NCI-H526 treated with DMSO at 0.1 percent for 48 hours (cell line): ENCODE data around the gene CYP4F22.

Source experiments
- DNase-seq: peaks from one replicate; lab custom pipeline; 2025; lab: John Stamatoyannopoulos, UW

Gene CYP4F22

DNA sequence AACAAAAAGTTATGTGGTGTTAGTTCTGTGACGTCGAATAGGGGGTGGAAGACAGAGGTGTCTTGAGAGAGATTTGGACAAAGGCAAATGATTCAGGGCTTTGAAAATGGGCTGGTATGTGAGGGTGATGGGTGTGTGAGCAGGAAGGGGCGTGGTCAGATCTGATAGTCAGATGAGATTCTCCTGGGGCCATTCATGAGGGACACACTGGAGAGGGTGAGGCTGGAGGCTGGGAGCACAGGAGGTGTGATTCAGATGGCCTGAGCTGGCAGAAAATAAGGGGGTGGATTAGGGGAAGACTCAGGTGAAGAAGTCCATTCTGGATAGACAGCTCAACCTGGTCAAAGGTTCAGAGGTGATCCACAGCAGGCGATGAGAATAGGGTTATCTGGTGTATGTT, 28.0 kb downstream of the CYP4F22 start:
- DNase-seq, result no peak

DNA sequence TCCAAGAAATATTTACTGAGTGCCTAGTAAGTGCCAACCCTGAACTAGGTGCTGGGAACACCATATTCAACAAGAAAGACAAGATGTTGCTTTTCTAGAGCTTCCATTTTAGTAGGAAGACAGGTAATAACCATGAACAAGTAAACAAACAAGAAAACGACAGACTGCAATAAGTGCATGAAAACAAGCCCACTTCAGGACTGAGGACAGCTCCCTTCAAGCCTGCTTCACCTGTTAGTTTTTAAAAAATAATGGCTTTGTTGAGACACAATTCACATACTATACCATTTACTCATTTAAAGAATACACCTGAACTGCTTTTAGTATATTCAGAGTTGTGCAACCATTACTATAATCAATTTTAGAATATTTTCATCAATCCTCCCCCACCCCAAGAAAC, 30.4 kb downstream of the CYP4F22 start:
- DNase-seq, result no peak

DNA sequence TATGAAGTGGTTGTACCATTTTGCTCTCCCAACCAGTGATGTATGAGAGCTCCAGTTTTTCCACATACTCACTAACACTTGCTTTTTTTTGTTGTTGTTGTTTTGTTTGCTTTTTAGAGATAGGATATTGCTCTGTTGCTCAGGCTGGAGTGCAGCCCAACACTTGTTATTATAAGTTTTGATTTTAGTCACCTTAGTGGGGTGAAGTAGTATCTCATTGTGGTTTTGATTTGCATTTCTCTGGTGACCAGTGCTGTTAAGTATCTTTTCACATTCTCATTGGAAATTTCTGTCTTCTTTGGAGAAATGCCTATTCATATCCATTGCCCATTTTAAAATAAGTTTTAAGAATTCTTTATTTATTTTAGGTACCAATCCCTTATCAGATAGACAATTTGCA, 31.3 kb downstream of the CYP4F22 start:
- DNase-seq, result no peak

DNA sequence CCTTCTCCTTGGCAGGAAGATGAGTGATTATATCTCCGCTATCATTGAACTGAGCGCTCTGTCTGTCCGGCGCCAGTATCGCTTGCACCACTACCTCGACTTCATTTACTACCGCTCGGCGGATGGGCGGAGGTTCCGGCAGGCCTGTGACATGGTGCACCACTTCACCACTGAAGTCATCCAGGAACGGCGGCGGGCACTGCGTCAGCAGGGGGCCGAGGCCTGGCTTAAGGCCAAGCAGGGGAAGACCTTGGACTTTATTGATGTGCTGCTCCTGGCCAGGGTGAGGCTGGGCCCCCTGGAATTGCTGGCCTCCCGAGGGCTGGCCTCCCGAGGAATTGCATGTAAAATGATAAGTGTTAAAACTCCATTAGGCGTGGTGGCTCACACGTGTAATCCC, 32.1 kb downstream of the CYP4F22 start:
- DNase-seq, result no peak

DNA sequence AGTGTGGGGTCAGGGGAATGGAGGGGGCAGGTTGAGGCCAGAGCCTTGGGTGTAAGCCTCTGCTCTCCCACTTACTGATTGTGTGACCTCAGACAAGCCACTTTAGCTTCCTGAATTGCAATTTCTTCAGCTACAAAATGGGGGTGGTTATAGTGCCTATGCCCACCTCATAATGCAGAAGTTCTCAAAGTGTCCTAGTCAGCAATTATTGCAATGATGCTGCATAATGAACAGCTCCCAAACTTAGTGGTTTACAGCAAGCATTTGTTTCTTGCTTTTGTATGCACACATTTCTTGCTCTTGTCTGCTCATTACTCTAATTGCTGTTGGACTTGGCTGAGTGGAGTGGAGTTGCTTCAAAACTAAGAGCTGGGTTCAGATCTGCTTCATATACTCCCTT, 36.0 kb downstream of the CYP4F22 start:
- DNase-seq, result no peak

DNA sequence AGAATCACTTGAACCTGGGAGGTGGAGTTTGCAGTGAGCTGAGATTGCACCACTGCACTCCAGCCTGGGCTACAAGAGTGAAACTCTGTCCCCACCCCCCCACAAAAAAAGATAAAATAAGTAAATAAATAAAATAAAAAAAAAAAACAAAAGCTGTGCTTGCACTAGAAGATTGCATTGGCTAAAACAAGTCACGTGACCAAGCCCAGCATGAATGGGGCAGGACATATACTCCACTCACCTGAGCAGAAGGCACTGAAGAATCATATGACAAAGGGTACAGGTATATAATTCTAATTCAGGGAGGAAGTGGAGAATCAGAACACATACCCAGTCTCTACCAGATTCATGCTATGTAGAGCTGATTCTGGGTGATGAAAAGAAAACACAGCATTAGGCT, 36.6 kb downstream of the CYP4F22 start:
- DNase-seq, result no peak

DNA sequence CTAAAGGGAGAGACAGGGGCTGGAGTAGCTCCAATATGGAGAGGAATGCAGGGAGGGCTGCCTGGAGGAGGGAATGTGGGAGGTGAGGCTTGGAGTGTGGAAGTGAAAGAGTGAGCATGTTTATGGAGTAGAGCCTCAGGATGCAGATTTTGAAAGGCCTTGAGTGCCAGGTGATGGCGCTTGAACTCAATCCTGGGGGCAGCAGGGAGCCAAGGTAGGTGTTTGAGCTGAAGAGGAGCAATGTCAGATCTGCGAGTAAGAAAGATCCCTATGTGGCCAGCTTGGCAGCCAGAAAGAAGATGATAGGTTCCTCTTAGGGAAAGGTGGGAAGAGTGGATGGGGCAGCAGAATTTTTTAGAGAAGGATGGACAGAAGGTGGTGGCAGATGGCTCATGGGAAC, 40.3 kb downstream of the CYP4F22 start:
- DNase-seq, result no peak

DNA sequence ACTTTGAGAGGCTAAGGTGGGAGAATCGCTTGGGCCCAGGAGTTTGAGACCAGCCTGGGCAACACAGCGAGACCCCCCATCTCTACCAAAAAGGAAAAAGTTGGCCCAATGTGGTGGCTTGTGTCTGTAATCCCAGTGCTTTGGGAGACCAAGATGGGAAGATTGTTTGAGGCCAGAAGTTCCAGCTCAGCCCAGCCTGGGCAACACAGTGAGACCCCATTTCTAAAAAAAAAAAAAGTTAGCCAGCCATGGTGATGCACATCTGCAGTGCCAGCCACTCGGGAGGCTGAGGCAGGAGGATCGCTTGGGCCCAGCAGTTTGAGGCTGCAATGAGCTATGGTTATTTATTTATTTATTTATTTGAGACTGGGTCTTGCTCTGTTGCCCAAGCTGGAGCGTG, 41.3 kb downstream of the CYP4F22 start:
- DNase-seq, result no peak

DNA sequence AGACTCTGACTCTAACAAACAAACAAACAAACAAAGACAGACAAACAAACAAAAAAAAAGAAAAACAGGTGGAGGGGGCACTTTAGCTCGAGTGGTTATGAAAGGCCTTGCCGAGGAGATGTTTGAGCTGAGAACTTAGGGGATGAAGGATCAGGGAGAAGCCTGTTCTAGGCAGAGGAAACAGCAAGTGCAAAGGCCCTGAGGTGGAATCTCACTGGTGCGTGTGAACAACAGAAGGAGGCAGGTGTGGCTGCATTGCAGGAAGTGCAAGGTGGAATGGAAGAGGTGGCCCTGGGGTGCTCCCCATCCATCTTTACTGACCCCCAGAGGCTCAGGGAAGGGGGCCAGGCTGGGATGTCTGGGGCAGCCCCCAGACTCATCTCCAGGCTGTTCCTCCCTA, 41.9 kb downstream of the CYP4F22 start:
- no peak for DNase-seq

DNA sequence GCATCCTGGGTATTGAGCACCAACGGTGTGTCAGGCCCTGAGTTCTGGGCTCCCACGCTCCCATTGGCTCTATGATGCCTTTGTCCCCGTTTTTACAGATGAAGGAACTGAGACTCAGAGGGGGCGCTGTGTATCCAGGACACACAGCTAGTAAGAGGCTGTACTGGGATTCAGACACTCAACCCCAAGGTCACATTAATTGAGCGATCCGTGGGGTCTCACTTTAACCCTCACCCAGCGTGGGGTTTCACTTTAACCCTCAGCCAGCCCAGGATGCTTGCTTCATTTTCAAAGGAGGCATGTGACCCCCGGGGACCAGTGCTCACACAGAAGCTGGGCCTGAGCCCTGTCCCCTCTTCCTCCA, 42.6 kb downstream of the CYP4F22 start:
- DNase-seq, result no peak

DNA sequence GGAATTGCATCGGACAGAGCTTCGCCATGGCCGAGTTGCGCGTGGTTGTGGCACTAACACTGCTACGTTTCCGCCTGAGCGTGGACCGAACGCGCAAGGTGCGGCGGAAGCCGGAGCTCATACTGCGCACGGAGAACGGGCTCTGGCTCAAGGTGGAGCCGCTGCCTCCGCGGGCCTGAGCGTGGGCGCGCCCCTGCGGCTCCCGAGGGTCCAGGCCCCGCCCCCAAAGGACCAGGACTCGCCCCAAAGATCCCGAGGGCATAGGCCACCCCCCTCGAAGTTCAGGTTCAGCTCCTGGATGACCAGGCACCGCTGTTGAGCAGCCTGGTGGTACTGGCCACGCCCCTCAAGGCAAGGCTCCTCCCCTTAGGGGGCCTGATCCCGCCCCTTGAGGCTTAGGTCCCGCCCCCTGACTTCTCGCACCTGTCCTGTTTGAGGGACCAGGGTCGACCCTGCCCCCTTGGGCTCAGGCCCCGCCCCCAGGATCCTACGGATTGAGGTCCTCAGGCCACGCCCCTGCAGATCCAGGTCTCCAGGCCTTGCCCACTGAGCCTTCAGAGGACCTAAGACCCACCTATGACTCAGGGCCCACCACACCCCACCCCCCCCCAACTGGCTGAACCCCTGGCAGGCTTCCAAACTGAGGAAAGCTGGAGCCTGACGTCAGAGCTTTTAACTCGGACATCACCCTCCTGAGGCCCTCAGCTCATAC, 43.1 kb downstream of the CYP4F22 start:
- no peak for DNase-seq

DNA sequence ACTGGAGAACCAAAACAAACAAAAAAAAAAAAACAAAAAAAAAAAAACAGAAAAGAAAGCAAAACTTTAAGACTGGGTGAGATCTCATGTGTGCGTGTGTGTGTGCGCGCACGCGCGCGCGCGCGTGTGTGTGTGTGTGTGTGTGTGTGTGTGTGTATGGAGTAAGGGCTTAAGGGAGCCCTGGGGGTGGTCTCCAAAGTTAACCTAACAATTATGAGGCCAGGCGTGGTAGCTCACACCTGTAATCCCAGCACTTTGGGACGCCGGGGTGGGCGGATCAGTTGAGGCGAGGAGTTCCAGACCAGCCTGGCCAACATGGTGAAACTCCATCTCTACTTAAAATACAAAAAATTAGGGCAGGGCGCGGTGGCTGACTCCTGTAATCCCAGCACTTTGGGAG, 46.7 kb downstream of the CYP4F22 start:
- no peak for DNase-seq

DNA sequence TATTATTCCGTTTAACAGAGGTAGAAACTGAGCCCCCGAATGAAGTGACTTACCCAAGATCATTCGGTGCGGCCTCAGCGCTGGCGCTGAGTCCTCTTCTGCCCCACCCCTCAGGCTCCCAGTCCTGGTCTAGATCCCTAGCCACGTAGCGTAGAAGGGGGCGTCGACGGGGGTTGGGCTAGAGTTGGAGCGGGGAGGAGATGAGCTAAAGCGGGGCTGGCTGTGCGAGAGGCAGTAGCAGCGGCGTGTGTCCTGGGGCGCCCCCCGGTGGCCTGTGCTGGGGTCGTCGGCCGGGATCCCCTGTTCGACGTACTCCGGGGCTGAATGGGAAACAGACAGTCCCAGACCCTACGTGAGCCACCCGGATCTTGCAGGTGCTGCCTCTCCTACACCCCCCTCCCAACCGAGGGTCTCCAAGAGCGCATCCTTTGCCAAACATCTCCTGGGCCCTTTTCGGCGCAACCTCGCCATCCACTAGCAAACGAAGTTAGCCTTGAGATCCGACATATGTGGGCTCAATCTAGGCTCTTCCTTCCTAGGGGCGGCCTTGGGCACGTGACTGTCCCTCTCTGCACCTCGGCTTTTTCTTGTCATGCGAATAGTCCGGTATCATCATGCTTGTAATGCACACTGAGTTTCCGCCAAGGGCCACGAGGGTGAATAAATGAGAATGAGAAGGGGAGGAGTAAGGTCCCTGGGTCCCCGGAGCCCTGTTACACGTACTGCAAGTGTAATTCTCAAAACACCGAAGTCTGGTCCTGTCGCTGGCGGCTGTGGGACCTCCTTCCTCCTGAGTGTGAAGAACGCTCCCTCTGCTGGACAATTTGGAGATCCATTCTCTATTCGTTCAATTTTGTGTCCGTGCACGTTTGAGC, 47.7 kb downstream of the CYP4F22 start:
- DNase-seq, result peak; percentile 82

DNA sequence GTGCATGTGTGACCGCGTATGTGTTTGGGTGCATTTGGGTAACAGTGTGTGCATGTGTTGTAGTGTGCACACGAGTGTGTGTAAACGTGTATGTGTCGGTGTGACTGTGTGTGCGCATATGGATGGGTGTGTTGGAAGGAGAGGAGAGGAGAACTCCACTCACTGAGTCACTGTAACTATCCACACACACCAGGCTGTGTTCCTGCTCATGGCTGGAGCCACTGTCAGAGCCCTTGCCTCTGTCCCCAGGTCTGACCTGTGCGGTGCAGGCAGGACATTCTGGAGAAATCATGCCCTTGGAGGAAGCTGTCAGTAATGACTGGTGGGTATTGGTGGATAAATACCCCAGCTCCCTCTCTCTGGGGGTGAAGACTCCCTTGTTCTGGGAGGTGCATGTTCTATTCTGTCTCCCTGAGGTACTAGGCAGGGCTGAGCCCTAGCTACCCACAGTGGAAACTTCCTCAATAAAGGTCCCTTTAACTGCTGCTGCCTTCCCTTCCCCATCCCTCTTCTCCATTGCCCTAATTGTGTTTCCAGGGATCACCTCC, 48.4 kb downstream of the CYP4F22 start:
- no peak for DNase-seq

DNA sequence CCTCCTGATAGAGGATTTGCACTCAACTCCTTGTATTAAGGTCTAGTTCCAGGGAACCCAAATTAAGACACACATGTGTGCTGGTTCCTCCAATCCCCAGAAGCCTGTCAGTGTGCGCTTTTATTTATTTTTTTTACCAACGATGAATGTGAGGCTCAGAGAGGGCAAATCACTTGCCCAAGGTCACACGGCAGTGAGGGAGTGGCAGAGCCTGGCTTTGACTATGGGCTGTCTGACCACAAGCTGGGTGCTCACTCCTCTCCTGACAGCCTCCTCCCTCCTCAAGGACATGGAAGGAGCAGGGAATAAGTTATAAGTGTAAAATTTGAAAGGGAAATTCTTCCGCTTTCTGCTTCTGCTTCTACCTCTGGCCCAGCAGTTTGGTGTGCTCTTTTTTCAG, 48.9 kb downstream of the CYP4F22 start:
- DNase-seq, result no peak

DNA sequence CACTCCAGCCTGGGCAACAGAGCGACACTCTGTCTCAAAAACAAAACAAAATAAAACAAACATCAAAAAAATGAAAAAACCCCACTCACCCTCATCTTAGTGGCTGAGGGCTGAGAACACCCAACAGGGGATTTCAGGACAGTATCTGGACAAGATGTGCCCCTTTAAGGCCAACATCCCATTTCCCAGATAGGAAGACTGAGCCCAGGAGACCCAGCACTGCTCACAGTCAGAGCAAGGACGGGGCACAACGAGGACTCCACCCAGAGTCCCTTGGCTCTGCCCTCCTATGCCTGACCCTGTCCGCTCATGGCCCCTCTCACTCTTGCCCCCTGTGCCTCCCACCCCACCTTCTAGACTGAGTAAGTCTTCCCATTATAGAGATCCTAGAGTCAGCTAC, 53.8 kb downstream of the CYP4F22 start:
- no peak for DNase-seq

DNA sequence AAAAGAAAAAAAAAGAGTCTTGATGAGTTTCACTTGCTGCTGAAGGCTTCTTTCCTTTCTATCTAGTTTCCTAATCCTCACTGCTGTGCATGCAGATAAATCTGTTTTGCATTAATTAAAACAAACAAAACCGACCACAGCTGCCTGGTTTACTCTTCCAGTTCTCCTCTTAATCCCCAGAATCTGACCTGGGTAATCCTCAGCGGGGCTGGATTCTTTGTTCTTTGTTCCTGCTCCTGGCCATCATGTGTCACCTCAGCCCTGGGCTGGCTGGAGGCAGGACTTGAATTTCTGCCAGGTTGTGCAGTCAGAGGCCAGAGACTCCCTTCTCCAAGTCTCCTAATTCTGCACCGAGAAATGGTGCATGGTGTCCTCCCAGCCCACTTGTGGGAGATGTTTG, 54.5 kb downstream of the CYP4F22 start:
- no peak for DNase-seq

DNA sequence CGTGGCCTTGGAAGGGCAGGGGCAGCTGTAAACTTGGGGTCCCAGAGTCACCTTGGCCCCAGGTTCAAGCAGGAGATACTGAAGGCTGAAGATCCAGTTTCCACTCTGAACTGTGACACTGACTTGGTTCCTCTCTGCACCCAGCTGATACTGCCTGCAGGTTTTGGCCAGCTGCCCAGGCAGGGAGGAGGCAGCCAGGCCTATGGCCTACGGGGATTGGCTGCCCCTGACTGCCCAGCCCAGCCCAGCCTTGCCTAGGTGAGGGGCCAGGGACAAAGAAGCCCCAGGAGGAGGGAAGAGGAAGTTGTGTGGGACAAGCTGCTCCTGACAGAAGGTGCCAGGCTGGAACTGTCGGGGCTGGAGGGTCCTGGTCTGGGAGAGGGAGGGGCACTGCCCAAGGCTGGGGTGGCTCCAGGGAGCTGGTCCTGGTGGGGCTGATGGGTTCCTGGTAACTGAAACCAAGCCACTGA, 55.0 kb downstream of the CYP4F22 start:
- no peak for DNase-seq

DNA sequence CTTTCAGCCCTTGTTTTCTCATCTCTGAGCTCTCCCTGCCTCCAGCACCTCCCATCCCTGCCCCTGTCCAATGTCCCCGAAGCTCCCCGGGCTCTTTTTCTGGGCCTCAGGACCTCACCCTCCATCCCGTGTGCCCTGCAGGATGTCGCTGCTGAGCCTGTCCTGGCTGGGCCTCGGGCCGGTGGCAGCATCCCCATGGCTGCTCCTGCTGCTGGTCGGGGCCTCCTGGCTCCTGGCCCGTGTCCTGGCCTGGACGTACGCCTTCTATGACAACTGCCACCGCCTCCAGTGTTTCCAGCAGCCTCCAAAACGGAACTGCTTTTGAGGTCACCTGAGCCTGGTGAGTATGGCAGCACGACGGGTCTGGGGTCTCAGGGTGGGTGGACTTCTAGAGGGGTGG, 55.6 kb downstream of the CYP4F22 start:
- DNase-seq, result no peak

DNA sequence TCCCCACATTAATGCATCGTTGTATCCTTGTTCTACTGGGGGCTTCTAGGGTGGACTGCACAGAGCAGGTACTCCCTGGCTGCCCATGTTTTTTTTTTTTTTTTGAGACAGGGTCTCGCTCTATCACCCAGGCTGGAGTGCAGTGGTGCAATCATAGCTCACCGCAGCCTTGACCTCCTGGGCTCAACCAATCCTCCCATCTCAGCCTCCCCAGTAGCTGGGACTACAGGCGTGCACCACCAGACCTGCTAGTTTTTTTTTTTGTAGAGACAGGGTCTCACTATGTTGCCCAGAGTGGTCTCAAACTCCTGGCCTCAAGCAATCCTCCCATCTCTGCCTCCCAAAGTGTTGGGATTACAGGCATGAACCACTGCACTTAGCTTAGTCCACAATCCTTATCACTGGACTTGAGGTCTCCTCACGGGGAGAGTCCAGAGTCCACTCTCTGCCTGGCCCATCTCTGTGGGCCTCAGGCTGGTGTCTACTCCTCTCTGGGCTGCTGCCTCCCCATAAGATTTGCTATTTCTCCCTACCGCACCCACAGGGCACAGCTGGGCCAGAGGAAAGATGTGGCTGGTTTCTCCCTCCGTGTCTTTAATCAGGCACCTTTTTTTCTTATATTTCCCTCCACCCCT, 56.3 kb downstream of the CYP4F22 start:
- DNase-seq, result no peak

DNA sequence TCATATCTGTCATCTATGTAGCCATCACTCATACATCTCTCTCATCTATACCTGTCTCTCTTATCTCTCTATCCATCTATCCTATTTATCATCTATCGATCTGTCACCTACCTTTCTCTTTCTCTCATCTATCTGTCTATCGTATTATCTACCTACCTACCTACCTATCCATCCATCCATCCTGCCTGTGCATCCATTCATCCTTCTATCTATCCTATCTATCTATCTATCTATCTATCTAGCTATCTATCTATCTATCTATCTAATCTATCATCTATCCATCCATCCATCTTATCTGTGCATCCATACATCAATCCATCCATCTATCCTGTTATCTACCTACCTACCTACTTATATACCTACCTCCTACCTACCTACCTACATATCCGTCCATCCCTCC, 62.1 kb downstream of the CYP4F22 start:
- DNase-seq, result no peak

DNA sequence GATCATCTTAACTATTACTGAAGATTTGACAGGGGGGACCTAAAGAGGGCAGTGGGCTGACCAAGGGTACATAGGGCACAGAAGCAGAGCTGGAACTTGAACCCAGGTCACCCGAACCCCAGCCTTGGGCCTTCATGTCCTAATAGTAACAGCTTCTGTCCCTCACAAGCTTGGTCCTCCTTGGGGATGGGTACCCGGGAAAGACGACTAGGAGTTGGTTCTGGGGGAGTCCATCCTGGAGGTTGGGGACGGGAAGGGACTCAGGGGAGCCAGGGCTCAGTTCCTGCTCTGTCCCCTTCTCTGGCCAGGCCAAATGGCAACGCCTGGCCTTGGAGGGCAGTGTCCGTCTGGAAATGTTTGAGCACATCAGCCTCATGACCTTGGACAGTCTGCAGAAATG, 67.1 kb downstream of the CYP4F22 start:
- no peak for DNase-seq
